HG03571 (cell line): Measurements from ENCODE around the gene OR51E2.
"Not testable (repeated sequence)": the region's sequence is repeated elsewhere in the genome, so short reads cannot be mapped to it uniquely, and the experiment has no call there.

Experiments used
- ATAC-seq: cut with Tn5 transposase; IDR thresholded peaks from one replicate; pipeline ENCODE4 v1.9.1; 2021; ENCODE audit not compliant: unreplicated experiment

The OR51E2 gene, protein sequence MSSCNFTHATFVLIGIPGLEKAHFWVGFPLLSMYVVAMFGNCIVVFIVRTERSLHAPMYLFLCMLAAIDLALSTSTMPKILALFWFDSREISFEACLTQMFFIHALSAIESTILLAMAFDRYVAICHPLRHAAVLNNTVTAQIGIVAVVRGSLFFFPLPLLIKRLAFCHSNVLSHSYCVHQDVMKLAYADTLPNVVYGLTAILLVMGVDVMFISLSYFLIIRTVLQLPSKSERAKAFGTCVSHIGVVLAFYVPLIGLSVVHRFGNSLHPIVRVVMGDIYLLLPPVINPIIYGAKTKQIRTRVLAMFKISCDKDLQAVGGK

DNA sequence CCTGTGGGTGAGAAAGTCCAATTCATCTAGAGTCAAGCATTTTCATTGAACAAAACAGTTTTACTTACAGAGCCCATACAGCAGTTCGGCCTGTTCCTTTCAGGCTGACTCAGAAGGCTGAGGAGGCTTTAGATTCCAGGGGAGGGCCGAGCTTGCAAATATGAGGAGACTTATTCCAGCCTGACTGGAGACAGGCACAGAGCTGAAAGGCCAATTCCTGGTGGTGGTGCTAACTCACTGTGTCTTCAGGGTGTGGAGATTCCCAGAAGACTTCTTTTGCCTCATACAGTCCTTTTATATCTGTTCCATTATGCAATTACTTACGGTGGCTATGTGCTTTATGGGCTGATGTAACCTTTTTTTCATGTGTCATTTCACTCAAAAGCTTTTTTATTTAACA lies at the start of gene OR51E2:
TSS of gene OR51E2 (minus strand) at position 269 of the 400 bp plus-strand sequence. CDS start 15,142 bp downstream, outside the sequence.
- ATAC-seq = no peak

DNA sequence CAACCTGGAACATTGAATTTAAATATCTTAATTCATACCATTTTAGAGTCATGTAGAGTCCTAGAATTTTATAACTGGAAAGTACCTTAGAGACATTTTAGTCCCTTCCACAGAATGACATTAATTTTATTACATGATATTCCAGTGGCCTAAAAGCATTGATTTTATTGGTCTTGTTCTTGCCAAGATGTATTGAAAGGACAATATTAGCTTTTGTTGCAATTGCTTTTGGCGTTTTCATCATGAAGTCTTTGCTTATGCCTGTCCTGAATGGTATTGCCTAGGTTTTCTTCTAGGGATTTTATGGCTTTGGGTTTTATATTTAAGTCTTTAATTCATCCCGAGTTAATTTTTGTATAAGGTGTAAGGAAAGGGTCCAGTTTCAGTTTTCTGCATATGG lies 43.1 kb upstream of the OR51E2 start:
- ATAC-seq = no peak

DNA sequence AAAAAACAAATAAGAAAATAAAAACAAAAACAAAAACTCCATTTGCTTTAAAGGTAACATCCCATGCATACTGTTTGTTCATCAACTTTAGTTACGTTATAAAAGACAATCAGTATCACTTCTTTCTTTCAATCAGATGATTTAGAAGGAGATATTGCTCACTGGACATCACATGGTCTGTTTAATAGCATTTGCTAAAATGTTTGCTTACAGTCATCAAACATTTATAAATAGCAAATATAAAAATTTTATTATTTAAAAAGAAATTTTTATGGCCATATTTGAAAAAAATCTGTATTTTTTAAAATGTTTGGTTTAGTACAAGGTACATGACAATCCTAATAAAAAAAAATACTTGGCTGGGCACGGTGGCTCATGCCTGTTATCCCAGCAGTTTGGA lies 29.5 kb upstream of the OR51E2 start:
- ATAC-seq = no peak

DNA sequence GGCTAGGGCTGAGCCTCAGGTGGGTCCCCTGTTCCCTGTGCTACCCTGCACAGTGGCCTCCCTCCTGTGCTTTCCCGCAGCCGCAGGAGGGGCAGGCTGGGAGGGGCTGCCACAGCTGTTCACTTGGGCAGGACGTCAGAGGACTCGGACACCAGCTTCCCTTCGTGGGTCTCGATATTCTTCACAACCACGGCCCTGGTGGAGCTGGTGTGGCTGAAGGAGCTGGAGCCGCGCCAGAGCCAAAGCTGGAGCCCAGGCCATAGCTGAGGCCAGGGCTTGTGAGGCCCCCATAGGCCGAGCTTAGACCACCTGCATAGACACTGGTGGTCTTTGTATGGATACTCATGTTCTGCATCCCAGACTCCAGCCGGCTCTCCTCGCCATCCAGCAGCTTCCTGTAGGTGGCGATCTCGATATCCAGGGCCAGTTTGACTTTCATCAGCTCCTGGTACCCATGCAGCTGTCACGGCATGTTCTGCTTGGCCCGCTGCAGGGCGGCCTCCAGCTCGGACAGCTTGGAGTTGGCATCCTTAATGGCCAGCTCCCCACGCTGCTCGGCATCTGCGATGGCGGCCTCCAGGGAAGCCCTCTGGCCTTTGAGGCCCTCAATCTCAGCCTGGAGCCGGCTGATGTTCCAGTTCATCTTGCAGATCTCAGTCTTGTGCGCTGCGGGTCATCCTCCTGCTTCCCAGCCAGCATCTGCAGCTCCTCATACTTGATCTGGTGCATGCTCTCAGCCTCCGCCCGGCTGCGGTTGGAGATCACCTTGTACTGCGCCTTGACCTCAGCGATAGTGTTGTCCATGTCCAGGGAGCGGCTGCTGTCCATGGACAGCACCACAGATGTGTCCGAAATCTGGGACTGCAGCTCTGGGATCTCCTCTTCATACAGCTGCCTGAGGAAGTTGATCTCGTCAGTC lies 25.2 kb upstream of the OR51E2 start:
- not testable (repeated sequence) for ATAC-seq

DNA sequence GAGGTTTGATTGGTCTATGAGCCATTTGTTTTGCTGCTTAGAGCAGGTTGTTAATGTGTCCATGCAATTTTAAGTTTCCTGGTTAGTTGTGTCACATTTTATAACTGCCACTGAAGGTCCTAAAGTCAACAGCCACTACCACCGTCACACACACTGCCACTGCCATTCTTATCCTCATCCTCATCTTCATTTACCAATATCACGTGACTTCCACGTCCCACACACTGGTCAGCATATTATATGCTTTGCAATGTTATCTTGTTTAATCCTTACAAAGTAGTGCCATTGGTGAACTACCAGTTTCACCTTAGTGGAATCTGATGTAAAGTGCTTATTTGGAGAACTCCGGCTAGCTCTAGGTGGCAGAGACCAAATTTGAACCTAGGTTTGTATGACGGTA lies 16.6 kb upstream of the OR51E2 start:
- ATAC-seq = no peak

DNA sequence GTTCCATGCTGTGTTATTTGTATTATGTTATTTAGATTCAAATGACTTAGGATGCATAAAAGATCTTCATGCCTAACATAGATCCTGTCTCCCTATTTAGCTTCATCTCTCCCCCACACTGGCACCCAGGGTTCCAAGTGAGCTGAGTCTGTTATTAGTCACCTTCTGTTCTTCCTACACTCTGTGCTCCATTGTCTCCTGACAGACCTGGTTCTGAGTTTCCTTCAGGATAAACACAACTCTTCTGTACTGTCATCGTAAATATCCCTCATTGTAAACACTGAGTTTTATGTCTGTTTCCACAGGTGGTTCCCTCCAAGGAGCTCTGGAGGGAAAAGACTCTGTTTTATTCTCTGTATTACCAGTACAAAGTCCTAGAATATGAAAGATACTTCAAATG lies 15.6 kb upstream of the OR51E2 start:
- ATAC-seq = no peak

DNA sequence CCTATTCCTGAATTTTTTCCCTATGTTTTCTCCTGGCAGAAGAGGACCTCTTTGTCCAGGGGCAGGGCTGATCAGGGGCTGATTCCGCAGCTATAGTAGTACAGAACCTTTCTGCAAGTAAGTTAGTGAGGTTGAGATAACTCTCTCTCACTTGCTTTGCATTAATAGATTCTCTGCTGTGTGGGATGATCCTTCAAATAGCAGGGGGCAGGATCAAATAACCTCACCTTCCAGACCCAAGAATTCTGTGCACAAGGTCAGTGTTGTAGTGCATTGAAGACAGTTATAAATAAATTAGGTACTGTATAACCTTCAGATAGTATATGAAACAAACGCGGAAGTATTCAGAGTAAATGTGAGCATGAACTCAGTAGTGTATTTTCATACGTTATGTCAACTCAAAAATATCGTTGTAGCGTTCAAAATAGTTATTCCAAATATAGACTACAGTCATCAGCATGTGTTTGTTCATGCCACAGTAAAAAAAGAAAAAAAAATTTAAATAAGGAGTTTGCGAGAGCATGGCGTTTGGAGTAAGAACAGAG lies 7.2 kb upstream of the OR51E2 start:
- ATAC-seq = no peak

DNA sequence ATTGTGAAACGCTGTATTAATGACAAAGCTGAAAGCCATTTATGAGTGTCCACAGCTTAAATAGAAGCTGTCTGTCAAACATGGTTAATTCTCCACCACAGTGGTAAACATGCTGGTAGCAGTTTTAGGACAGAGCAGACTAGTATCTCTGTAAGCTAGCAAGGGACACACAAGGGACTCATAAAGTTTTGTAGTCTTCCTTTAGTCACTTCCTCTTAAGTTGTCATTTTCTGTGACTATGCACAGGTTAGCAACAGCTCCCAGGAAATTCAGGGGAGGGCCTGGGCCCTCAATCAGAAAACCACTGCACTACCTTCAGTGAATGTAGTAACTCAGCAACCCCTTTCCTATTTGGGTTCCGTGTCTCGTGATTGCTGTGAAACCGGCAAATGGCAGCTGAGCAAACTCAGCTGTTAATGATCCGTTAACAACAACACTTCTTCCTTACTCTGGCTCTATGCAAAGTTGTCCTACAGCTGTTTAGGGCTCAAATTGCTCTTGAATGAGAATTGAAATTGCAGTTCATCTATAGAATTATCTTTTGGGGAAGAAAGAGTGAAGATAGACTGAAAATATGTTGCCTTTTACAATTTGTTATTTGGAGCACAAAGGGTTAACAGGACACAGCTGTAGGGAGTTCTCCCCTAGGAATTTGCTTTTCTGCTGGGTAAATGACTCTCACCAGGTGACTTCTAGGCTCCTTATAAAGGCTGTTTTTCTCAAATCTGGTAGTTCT lies 6.6 kb upstream of the OR51E2 start, which contains the start of gene MMP26:
TSS of gene MMP26 (plus strand) at position 731 of the 736 bp plus-strand sequence.
- ATAC-seq = no peak

DNA sequence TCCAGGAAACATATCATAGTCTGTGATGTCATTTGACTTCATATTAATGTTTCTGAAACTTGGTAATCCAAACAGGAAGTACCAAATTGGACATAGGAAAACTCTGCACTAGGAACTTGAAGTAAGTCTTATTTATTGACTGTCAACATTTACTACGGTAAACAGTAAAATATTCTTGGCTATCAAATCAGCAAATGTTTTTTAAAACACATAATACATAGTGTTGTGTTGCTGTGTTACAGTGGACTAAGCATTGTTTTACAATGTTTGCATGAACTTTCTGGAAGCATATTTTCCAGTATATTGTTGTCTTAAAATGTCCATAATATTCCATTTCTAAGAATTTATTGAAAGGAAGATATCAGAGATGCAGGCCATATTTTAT lies 2.8 kb upstream of the OR51E2 start:
- ATAC-seq = no peak

DNA sequence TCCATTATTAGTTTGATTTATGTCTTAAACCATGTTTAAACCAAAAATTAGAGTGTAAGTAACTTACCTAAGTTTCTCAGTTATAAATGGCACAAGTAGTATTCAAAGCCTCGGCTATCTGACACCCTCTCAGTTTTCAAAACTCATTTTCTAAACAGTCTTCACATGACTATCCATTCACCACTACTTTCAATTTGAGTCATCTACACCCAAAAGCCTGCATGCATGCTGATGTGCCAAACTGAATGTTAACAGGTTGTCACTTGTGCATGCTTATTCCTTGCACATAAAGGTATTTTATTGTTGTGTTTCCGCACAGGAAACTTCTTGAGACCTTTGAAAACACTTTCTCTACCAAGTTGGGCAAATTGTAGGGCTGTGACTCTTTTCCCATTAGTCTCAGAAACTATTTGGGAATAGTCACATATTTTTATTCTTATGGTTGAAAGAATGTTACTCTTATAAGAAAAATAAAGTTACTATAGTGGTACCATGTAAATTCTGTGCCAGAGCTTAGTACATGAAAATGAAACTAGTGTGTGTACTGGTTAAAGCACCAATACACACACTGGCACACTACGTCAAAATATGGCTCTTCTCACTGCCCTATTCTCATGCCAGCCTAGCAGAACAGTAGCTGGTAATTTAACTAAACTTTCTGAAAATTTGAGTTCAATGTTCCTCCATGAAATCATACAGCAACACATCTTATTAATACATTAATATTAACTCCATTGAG lies 2.2 kb upstream of the OR51E2 start:
- peak; percentile 87 for ATAC-seq

DNA sequence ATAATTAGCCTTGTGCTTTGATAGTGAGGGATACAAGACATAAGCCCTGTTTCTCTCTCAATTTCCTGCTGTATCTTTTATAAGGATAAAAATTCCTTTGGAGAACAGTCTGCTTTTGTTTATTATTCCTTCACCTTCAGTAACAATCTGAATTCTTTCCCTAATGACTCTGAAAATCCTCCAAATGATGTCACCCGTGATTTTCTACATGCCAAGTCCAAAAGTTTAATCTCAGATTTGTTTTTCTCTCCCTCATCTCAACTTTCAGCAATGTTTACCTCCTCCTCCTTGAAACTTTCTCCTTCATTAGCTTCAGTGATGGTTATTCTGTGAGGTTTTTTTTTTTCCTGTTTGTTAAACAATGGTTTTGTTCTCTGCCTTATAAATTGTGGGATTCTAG lies 2.2 kb downstream of the OR51E2 start:
- no peak for ATAC-seq

DNA sequence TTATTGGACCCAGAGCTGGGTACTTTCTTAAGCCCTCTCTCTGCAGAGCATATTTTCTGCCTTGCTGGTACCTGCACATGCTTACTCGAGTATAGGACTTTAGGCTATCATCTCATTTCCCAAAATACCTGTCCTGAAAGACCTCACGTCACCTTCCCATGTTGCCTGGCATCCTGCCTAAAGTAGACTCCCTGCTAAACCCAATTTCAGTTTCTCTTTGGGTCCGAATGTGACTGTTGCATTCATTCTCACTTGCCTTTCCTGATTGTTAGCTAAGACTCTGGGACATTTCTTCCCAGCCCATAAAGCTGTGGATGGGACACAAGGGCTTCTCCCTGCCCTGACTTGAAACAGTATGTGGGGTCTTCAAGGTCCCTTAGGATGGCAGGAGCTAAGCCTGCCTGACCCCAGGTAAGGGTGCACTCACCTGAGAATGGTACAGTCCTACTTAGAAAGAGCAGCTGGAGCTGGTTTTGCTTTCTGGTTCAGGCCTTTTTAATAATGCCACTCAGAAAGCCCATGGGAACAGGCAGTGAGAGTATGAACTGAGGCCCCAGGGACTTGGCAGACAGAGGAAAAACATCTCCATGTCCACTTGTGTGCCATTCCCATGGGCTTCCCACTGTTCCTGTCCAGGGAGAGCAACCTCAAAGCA lies 12.9 kb downstream of the OR51E2 start:
- ATAC-seq = no peak

DNA sequence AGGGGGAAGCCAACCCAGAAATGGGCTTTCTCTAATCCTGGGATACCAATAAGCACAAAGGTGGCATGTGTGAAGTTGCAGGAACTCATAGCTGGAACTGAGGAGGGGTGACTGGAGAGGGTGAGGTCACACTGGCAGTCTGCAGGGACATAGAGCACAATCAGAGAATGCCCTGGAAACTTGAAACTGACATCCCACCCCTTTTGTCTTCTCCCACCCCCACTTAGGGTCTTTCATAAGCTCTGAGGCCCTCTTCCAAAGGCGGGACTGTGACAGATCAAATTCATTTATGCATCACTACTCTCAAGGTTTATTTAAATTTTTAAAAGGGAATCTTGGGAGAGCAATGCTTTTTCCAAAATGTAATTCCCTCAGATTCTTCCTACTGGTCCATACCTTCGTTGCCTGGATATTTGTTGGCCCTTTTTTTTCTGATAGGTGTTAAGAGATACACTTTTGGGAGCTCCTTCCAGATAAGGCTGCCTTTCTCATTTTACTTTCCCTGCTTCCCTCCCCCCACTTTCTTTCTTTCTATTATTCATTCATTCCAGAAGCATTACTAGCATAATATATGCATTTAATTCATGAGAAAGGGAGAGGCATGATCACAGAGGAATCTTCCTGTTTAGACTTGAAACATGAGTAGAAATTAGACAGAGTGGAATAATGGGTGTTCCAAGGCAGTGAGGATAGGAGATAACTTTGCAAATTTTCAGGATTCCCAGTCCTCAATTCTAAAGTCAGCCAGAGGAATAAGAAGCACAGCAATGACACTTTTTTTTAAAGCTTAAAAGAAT lies 14.8 kb downstream of the OR51E2 start:
- ATAC-seq = no peak

DNA sequence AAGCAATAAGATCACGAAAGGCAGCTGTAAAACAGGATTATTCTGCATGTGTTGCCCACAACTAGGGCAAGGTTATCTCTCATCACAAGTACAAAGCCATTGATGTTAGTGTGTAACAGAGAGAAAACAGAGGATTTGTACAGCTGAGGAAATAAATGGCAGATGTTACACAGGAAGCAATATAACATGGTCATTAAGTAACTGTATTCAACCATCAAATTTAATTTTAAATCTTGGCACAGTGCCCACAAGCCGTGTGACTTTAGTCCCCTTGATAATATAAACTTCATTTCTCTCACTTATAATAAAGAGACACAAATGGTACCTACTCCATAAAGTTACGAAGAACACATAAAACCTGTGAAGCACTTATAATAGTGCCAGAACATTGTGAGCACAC lies 17.3 kb downstream of the OR51E2 start:
- ATAC-seq = no peak

DNA sequence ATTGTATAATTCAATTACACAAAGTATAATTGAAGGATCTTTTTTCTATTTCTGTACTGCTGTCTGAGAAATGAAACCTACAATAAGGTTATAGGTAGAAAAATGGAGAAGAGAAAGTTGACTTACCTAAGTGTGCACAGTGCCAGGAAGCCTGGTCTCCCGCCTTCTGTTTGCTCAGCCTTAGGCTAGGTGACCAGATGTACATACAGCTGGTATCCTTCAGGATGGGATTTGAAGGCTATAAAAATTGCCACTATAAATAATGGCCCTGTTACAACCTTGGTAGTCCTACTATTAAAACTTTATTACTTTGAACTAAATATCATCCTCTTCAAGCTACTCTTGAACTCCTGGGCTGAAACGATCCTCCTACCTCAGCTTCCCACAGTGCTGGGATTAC lies 19.7 kb downstream of the OR51E2 start:
- no peak for ATAC-seq

DNA sequence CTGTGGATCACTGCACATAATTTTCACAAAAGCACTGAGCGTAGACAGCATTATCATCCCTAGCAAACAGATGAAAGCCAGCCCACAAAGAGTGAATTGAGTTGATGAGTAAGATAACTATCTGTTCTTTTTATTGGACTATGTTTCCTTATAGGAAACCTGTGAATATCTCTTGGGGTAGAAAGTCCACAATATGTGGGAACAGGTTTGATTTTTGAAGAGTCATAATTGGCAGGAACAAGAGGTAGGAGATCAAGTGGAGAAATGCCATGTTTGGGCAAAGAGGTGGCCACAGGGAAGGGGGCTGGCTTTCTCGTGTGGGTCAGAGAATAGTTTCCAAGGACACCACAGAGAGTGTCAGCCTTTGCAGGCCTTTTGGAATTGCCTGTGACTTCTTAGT lies 23.9 kb downstream of the OR51E2 start:
- ATAC-seq = no peak

DNA sequence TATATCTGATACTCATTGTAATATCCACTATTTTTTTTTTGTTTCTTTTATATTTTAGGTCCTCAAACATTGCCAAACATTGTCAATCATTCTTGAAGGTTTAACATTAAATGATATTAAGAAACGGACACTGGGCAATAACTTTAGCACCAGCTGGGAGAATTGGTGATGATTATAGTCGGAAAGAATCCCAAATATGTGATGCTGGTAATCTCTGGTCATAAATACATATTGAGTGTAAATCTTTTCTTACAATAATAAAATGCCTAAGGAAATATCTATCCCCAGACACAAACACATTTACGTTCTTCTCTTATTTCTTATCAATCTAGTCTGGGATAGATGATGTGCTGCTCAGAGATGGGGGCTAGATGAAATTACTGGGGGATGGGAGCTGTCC lies 25.2 kb downstream of the OR51E2 start:
- no peak for ATAC-seq

DNA sequence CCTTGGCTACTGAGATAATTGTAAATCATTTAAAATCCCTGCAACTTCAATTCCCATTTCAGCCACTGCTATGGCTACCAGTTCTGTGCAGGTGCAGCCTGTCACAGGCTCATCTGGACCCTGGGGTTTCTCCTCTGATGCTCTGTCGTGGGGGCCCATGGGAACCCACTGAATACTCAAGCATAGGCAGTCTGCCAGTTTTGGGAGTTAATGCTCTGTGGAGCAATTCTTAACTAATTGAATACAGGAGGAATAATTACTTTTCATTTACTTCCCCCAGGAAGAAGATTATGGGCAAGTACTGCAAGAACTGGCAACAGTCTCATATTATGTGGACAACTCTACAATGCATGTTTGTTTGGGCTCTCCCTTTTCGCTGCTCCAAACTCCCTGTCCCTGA lies 25.9 kb downstream of the OR51E2 start:
- no peak for ATAC-seq

DNA sequence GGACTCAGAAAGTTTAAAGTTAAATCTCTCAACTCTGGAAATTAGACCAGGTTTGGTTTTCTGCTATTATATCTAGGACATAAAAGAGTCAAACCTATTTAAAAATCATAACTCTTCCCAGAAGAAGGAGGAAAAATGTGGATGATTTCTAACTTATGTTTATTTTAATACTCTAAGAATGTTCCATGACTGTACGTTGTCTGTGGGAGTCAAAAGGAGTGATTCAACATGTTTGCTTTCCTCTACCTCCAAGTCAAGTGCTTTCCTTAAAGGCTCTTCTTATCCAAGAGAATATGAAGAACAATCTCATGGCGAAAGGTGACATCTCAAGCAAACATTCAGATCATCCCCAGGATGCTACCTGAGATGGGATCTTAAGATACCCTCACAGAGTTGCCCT lies 32.2 kb downstream of the OR51E2 start:
- ATAC-seq = no peak
